DND-41 (cell line): ENCODE data around the gene CDH20.

Experiments used
- ATAC-seq: fragments of 200-7000 bp; cut with Tn5 transposase; 3 replicates; pipeline ENCODE4 v1.9.1; 2021; ENCODE audit warnings: low read depth; ENCODE audit not compliant: insufficient read depth
- DNase-seq: peaks from one replicate; pipeline ENCODE4 v3.0.0-alpha.2; 2020
- H2AFZ ChIP-seq: 2 replicates; pipeline ENCODE4 v1.6.0; 2012; ENCODE audit warnings: low read depth, low read length
- H3K27ac ChIP-seq: 2 replicates; pipeline ENCODE4 v1.5.1; 2012; ENCODE audit warnings: low read length, inconsistent platforms
- H3K27me3 ChIP-seq: fragments of 200-600 bp; sonication (generic); 2 replicates; pipeline ENCODE4 v1.6.0; 2012; ENCODE audit warnings: low read length, mild to moderate bottlenecking, inconsistent platforms; ENCODE audit not compliant: insufficient read depth, poor library complexity
- H3K36me3 ChIP-seq: 2 replicates; pipeline ENCODE4 v1.5.1; 2012; ENCODE audit warnings: low read length, inconsistent platforms; ENCODE audit not compliant: insufficient read depth
- H3K4me1 ChIP-seq: 2 replicates; pipeline ENCODE4 v1.5.1; 2012; ENCODE audit warnings: mild to moderate bottlenecking, low read length; ENCODE audit not compliant: insufficient read depth
- H3K4me2 ChIP-seq: 2 replicates; pipeline ENCODE4 v1.6.0; 2012; ENCODE audit warnings: mild to moderate bottlenecking, moderate library complexity, low read length, inconsistent platforms; ENCODE audit not compliant: insufficient read depth
- H3K4me3 ChIP-seq, 2 experiments: fragments of 200-600 bp in 1 of 2; shearing (Covaris generic) in 1 of 2; 2 replicates each; pipeline ENCODE4 v1.5.1; 2012 to 2016; ENCODE audit warnings: inconsistent platforms in 2 of 2, low read length in 2 of 2, mild to moderate bottlenecking in 2 of 2, low read depth in 1 of 2, moderate library complexity in 1 of 2
- H3K79me2 ChIP-seq: 2 replicates; pipeline ENCODE4 v1.6.0; 2012; ENCODE audit warnings: low read length, inconsistent platforms; ENCODE audit not compliant: insufficient read depth
- H3K9ac ChIP-seq: 2 replicates; pipeline ENCODE4 v1.6.0; 2012; ENCODE audit warnings: low read depth, mild to moderate bottlenecking, inconsistent platforms, low read length, moderate library complexity
- H3K9me3 ChIP-seq: 2 replicates; pipeline ENCODE4 v1.5.1; 2012; ENCODE audit warnings: low read length, moderate library complexity, mild to moderate bottlenecking, inconsistent platforms; ENCODE audit not compliant: insufficient read depth, severe bottlenecking
- H4K20me1 ChIP-seq: 2 replicates; pipeline ENCODE4 v1.6.0; 2012; ENCODE audit warnings: low read length; ENCODE audit not compliant: insufficient read depth
- CTCF ChIP-seq: IDR thresholded peaks from 2 replicates; pipeline ENCODE4 v1.5.1; 2012; ENCODE audit warnings: borderline replicate concordance, low read length, moderate library complexity, mild to moderate bottlenecking; ENCODE audit not compliant: poor library complexity, severe bottlenecking; ENCODE audit errors: extremely low read depth
- EZH2 ChIP-seq: IDR thresholded peaks from 3 replicates; pipeline ENCODE4 v1.6.1; 2012; ENCODE audit warnings: borderline replicate concordance, low read depth, mild to moderate bottlenecking, moderate library complexity, low read length, inconsistent platforms; ENCODE audit not compliant: severe bottlenecking

The CDH20 gene

GRCh38 chr18:61579581-61579980 lies 246.4 kb downstream of the CDH20 start:
- Histone ChIP-seq H3K27me3 (no peaks in the 10 kb centered on the region), H3K4me1 (peaks cover 12% of the 10 kb centered on the region; the same call in 1 of the 2 replicates), H3K4me3 (no peak overlapping the region), H2AFZ (no peak overlapping the region), H3K27ac (no peak overlapping the region), H3K4me2 (peak overlapping the region; percentile 37; the same call in 1 of the 2 replicates), H3K36me3 (no peaks in the 10 kb centered on the region), H3K79me2 (no peaks in the 10 kb centered on the region), H3K9ac (no peak overlapping the region), H3K9me3 (no peaks in the 10 kb centered on the region), H4K20me1 (no peaks in the 10 kb centered on the region)
- no peak for TF ChIP-seq CTCF
- TF ChIP-seq EZH2 = no peak
- DNase-seq (no peak), ATAC-seq (no peak)

- Histone ChIP-seq H2AFZ (no peak overlapping the region), H4K20me1 (no peaks in the 10 kb centered on the region), H3K4me3 (no peak overlapping the region), H3K9me3 (no peaks in the 10 kb centered on the region), H3K27ac (no peak overlapping the region), H3K9ac (no peak overlapping the region), H3K4me1 (peaks cover 12% of the 10 kb centered on the region; the same call in 1 of the 2 replicates), H3K4me2 (peak overlapping the region; percentile 37; the same call in 1 of the 2 replicates), H3K79me2 (no peaks in the 10 kb centered on the region), H3K27me3 (no peaks in the 10 kb centered on the region), H3K36me3 (no peaks in the 10 kb centered on the region)
- ATAC-seq = no peak
- DNase-seq = no peak
- no peak for TF ChIP-seq EZH2
- TF ChIP-seq CTCF = no peak
Observed at GRCh38 chr18:61580046-61580445, 246.8 kb downstream of the CDH20 start.

GRCh38 chr18:61581578-61582201 lies 248.5 kb downstream of the CDH20 start:
- H3K27me3 ChIP-seq = no peaks in the 10 kb centered on the region
- peak overlapping the region; percentile 19; the same call in 1 of the 2 replicates for H2AFZ ChIP-seq
- H3K36me3 ChIP-seq = no peaks in the 10 kb centered on the region
- H3K79me2 ChIP-seq = no peaks in the 10 kb centered on the region
- no peaks in the 10 kb centered on the region for H3K9me3 ChIP-seq
- H3K27ac ChIP-seq = no peak overlapping the region
- peaks cover 12% of the 10 kb centered on the region; the same call in 1 of the 2 replicates for H3K4me1 ChIP-seq
- H3K4me2 ChIP-seq = peak overlapping the region; percentile 14; the same call in 1 of the 2 replicates
- no peaks in the 10 kb centered on the region for H4K20me1 ChIP-seq
- DNase-seq (peak; percentile 64), ATAC-seq (peak; percentile 92)
- peak; percentile 94 for TF ChIP-seq CTCF
- no peak for TF ChIP-seq EZH2
- no peak overlapping the region for H3K9ac ChIP-seq
- no peak overlapping the region for H3K4me3 ChIP-seq
